AG10803 (cell line): ENCODE measurements around the gene IL17C.

Experiments
- DNase-seq: peaks from one replicate; pipeline ENCODE4 v3.0.0; 2010; ENCODE audit warnings: low read depth
- H3K4me3 ChIP-seq: 2 replicates; pipeline ENCODE4 v1.5.1; 2011; ENCODE audit warnings: mild to moderate bottlenecking, low read length, control low read depth
- CTCF ChIP-seq: conservative IDR thresholded peaks from 2 replicates; pipeline ENCODE4 v1.5.1; 2011; ENCODE audit warnings: mild to moderate bottlenecking, low read length, control low read depth, inconsistent platforms

The IL17C gene

DNA sequence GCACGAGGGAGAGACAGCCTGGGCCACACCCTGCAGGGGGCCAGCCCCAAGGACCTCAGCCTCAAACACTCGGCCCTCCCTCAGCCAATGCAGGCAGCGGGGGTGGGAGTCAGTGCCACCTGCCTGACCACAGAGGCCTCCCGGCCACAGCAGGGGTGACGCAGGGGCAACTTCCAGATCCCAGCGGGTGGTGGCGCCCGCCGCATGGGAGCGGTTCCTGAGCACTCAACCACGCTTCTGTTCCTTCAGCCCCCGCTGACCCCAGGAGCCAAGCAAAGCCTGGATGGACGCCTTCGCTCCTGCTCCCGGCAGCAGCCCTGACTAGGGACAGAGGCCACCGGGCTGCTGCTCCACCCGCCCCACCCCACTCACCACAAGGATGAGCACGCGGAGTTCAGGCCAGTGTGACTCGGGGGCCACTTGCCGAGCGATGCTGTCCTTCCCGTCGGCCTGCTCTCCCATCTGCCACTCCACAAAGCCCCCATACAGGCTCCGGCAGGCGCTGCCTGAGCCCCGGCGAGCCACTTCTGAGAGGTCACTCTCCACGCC lies 17.4 kb downstream of the IL17C start:
- TF ChIP-seq CTCF = no peak
- no peak for DNase-seq
- H3K4me3 ChIP-seq = no peak overlapping the region

GRCh38 chr16:88656291-88656980 lies 18.1 kb downstream of the IL17C start:
- DNase-seq = no peak
- no peak for TF ChIP-seq CTCF
- H3K4me3 ChIP-seq = no peak overlapping the region

DNA sequence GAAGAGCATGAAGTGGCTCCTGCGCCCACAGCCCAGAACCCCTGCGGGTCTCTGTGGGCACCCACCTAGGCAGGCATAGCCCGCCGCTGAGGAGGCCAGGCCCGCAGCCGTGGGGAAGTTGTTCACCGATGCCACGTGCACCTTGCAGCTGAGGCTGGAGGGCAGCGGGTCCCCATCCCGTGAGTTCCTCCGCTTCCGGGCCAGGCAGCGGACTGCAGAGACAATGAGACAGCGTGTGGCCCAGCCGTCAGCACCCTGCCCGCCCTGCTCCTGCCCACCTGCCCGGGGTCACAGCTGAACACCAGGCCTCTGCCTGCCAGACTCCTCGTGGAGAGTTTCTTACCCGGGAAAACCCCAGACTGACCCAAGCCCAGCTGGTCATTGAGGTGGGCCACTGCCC lies 19.0 kb downstream of the IL17C start:
- TF ChIP-seq CTCF = no peak
- DNase-seq = no peak
- H3K4me3 ChIP-seq = no peak overlapping the region

DNA sequence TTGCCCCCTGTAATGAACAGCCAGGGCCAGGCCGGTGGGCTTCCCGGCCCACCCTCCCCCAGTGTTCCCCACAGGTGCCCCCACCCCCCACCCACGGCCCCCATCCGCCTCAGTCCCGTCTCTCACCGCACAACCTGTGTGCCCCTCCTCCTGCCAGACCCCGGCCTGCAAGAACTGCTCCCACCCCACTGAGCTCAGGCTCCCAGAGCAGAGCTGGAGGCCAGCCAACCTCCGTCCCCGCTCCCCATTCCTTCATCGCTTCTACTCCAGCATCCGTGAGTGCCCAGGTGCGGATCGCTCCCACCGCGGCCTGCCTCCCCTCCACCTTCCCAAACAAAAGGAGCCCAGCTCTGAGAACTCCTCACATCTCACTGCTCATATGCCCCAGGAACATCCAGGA lies 20.3 kb downstream of the IL17C start:
- no peak for DNase-seq
- no peak for TF ChIP-seq CTCF
- H3K4me3 ChIP-seq = no peak overlapping the region

DNA sequence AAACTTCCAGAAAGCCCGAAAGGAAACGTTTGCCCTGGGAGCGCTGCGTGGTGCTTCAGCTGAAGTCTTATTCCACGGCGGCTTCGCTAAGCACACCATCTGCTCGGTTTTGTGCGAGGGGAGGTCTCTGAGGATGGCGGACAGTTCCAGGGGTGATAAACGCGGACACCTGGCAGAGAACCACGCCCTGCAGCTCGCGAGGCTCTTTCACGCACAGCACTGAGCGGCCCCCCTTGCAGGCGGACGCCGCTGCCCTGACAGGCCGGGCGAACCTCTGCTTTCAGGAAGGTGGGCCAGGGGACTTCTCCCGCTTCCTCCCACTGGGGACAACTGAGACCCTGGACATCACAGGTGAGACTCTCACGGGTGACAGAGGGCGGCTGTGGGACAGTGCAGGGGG lies 20.8 kb downstream of the IL17C start:
- no peak for DNase-seq
- no peak overlapping the region for H3K4me3 ChIP-seq
- no peak for TF ChIP-seq CTCF

DNA sequence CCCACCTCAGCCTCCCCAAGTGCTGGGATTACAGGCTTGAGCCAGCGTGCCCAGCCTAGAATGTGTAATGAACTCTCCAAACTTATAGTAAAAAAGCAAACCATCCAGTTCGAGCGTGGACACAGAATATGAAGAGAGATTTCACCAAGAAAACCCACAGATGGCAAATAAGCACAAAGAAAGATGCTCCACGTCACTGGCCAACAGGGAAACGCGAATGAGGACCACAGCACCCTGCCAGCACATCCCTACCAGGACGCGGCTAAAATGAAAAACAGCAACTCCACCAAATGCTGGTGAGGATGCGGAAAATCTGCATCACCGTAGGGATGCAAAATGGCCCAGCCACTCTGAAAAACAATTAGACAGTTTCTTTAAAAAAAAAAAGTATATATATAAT lies 23.1 kb downstream of the IL17C start:
- no peak for DNase-seq
- no peak overlapping the region for H3K4me3 ChIP-seq
- no peak for TF ChIP-seq CTCF

GRCh38 chr16:88662222-88662842 lies 24.0 kb downstream of the IL17C start:
- H3K4me3 ChIP-seq = peak overlapping the region; percentile 77
- TF ChIP-seq CTCF = no peak
- DNase-seq = no peak
